OCI-LY7 (cell line): ENCODE data around the gene POU2F3. TPM values are rescaled to one million over a fixed set of nuclear protein-coding genes. Genes with fewer than 3 reads are reported as not detected.

Experiments
- BruUV-seq: library from RNA; stranded (reverse); fragments of 400-500 nt; replicated peaks from 2 replicates; lab custom pipeline; 2021; lab: Mats Ljungman, UMichigan
- CTCF ChIA-PET: fragments of 300-600 bp; sonication (Branson Sonifier 250); formaldehyde crosslinking; loops from one replicate; lab custom pipeline; 2022; ENCODE audit warnings: antibody characterized with exemption; ENCODE audit not compliant: unreplicated experiment; lab: Charles Lee
- POLR2A ChIA-PET: fragments of 300-600 bp; sonication (Branson Sonifier 250); formaldehyde crosslinking; loops from one replicate; lab custom pipeline; 2022; ENCODE audit warnings: antibody characterized with exemption; lab: Charles Lee
- DNase-seq: peaks from one replicate; pipeline ENCODE4 v3.0.0-alpha.2; 2015; ENCODE audit warnings: low spot score
- H2AFZ ChIP-seq: fragments of 200-600 bp; sonication (generic), shearing (Covaris generic); 2 replicates; pipeline ENCODE4 v1.6.1; 2014; ENCODE audit warnings: mild to moderate bottlenecking, antibody characterized with exemption, low read length, moderate library complexity
- H3K27ac ChIP-seq: fragments of 200-600 bp; sonication (generic); 2 replicates; pipeline ENCODE4 v1.5.1; 2014; ENCODE audit warnings: mixed run types, low read depth, mild to moderate bottlenecking, moderate library complexity, low read length, inconsistent platforms; ENCODE audit not compliant: poor library complexity, severe bottlenecking
- H3K36me3 ChIP-seq: fragments of 200-600 bp; sonication (generic); 2 replicates; pipeline ENCODE4 v1.6.1; 2014; ENCODE audit warnings: mild to moderate bottlenecking, antibody characterized with exemption, low read length, moderate library complexity, mixed read lengths; ENCODE audit not compliant: insufficient read depth
- H3K4me1 ChIP-seq: fragments of 200-600 bp; sonication (generic); 2 replicates; pipeline ENCODE4 v1.5.1; 2014; ENCODE audit warnings: mild to moderate bottlenecking, low read length; ENCODE audit not compliant: insufficient read depth, poor library complexity, severe bottlenecking
- H3K4me2 ChIP-seq: fragments of 200-600 bp; sonication (generic); 2 replicates; pipeline ENCODE4 v1.6.1; 2014; ENCODE audit warnings: mild to moderate bottlenecking, low read length
- H3K4me3 ChIP-seq: fragments of 200-600 bp; sonication (generic); 2 replicates; pipeline ENCODE4 v1.5.1; 2014; ENCODE audit warnings: mild to moderate bottlenecking, low read depth, low read length; ENCODE audit not compliant: poor library complexity, severe bottlenecking
- H3K79me2 ChIP-seq: fragments of 200-600 bp; sonication (generic); 2 replicates; pipeline ENCODE4 v1.6.1; 2016; ENCODE audit warnings: low read depth, mild to moderate bottlenecking, low read length, moderate library complexity, mixed read lengths; ENCODE audit not compliant: insufficient read depth
- H3K9me2 ChIP-seq: fragments of 200-600 bp; sonication (generic); 2 replicates; pipeline ENCODE4 v1.6.1; 2016; ENCODE audit warnings: mild to moderate bottlenecking, low read length, mixed read lengths; ENCODE audit not compliant: insufficient read depth
- H3K9me3 ChIP-seq: fragments of 200-600 bp; sonication (generic); 2 replicates; pipeline ENCODE4 v1.6.1; 2014; ENCODE audit warnings: mild to moderate bottlenecking, mixed run types, low read length, mixed read lengths
- H4K20me1 ChIP-seq: fragments of 200-600 bp; sonication (generic); 2 replicates; pipeline ENCODE4 v1.6.1; 2014; ENCODE audit warnings: mild to moderate bottlenecking, antibody characterized with exemption, low read length, moderate library complexity, mixed read lengths; ENCODE audit not compliant: insufficient read depth
- EZH2phosphoT487 ChIP-seq: fragments of 200-600 bp; sonication (generic); IDR thresholded peaks from 2 replicates; pipeline ENCODE4 v1.6.1; 2018; ENCODE audit warnings: low read depth, borderline replicate concordance, mild to moderate bottlenecking, mixed run types, antibody characterized with exemption, low read length, moderate library complexity, mixed read lengths
- intact Hi-C: fragments of 100-400 bp; cut with micrococcal nuclease; formaldehyde crosslinking; loops from one replicate; pipeline ENCODE4 v1.10.0; 2022; ENCODE audit not compliant: unreplicated experiment
- total RNA-seq, 2 experiments: library from RNA; depleted of rRNA in 1 of 2; stranded (reverse); fragments of >200 nt in 1 of 2; shearing (Covaris generic) in 1 of 2; gene quantifications; 2 replicates each; pipeline ENCODE4 v1.2.3, GENCODE V29; 2014 to 2022
- TF ChIP-seq, protein P1 (sequence below): fragments of 200-600 bp; sonication (generic); conservative IDR thresholded peaks from 2 replicates; pipeline ENCODE4 v1.5.1; 2014; ENCODE audit warnings: mild to moderate bottlenecking, antibody characterized with exemption, low read length, moderate library complexity, mixed read lengths

Gene POU2F3
- total RNA-seq, 2 experiments from 2014 or later, result 0.16 TPM; not detected in 1

GRCh38 chr11:120210626-120211521 is 29.1 kb upstream of the POU2F3 start, which contains the start of gene OAF:
Gene OAF, plus strand, starts transcription at chr11:120211032. Its CDS starts 248 bp downstream, at chr11:120211280.
- Histone ChIP-seq H3K4me3 (peak within 1 kb of the TSS; percentile 71), H2AFZ (peak within 1 kb of the TSS; percentile 97), H3K4me1 (peaks cover 14% of the 10 kb centered on the region), H3K9me2 (no peaks in the 10 kb centered on the region), H3K27ac (no peak within 1 kb of the TSS), H3K4me2 (peak within 1 kb of the TSS; percentile 88), H4K20me1 (no peaks in the 10 kb centered on the region), H3K9me3 (no peaks in the 10 kb centered on the region), H3K79me2 (no peaks in the 10 kb centered on the region), H3K36me3 (no peaks in the 10 kb centered on the region)
- POLR2A ChIA-PET, result no interaction called here
- CTCF ChIA-PET, result interaction anchor here (0.6 kb wide), 1 partner anchor 1581 kb away, joined by 3 read pairs; no protein-coding TSS in a partner anchor
- TF ChIP-seq, protein P1, sequence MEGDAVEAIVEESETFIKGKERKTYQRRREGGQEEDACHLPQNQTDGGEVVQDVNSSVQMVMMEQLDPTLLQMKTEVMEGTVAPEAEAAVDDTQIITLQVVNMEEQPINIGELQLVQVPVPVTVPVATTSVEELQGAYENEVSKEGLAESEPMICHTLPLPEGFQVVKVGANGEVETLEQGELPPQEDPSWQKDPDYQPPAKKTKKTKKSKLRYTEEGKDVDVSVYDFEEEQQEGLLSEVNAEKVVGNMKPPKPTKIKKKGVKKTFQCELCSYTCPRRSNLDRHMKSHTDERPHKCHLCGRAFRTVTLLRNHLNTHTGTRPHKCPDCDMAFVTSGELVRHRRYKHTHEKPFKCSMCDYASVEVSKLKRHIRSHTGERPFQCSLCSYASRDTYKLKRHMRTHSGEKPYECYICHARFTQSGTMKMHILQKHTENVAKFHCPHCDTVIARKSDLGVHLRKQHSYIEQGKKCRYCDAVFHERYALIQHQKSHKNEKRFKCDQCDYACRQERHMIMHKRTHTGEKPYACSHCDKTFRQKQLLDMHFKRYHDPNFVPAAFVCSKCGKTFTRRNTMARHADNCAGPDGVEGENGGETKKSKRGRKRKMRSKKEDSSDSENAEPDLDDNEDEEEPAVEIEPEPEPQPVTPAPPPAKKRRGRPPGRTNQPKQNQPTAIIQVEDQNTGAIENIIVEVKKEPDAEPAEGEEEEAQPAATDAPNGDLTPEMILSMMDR, result 0 out of 2 replicates have a peak, but pooled peaks have one; percentile 22
- no peak for TF ChIP-seq EZH2phosphoT487
- BruUV-seq, result no TSS peak
- DNase-seq, result peak; percentile 88
- intact Hi-C loops, result loop anchor here (2.0 kb wide), 1 partner anchor 482 kb away; the partner anchor contains the start of gene NECTIN1

DNA sequence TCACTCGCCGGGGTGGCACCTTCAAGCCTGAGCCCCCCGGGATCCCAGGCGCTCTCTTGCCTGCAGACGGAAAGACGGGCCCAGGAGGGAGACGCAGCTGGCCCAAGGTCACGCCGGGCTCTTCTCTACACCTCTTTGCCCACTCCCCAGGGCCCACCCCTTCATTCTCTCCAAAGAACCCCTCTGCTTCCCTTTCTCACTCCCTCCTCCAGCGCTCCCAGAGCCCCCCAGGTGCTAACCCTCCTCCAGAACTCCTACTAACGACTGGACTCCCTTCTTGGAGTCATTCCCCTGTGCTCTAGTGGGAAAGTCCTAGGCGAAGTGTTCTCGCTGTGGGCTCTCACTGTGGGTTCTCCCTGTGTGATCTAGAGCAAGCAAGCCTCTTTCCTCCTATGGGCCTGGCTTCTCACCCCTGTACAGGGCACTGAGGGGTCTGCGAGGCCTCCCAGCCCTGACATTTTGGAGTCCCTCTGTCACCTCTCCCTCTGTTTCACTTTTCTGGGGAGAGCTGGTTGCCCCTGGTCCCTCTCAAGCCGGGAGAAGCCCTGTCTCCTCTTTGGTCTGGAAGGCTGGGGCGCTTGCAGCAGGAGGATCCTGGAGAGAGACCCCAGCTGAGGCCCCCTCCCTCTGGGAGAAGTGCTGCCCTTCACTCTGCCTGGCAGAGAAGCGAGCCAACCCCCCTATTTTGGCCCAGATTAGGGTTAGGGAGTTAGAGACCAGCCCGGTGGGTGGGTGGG is 28.2 kb upstream of the POU2F3 start:
- no peaks in the 10 kb centered on the region for H3K9me2 ChIP-seq
- ChIA-PET CTCF (interaction anchor here (0.6 kb wide), 1 partner anchor 1580 kb away, joined by 3 read pairs; no protein-coding TSS in a partner anchor), POLR2A (no interaction called here)
- no peaks in the 10 kb centered on the region for H3K36me3 ChIP-seq
- H3K4me3 ChIP-seq, result peak overlapping the region; percentile 71
- peaks cover 14% of the 10 kb centered on the region for H3K4me1 ChIP-seq
- no peak for DNase-seq
- intact Hi-C loops, result loop anchor here (2.0 kb wide), 1 partner anchor 483 kb away; the partner anchor contains the start of gene NECTIN1
- H2AFZ ChIP-seq, result peak overlapping the region; percentile 28; the same call in 1 of the 2 replicates
- H4K20me1 ChIP-seq, result no peaks in the 10 kb centered on the region
- no peak for TF ChIP-seq EZH2phosphoT487
- TF ChIP-seq, protein P1, result no peak
- no peaks in the 10 kb centered on the region for H3K9me3 ChIP-seq
- no peaks in the 10 kb centered on the region for H3K79me2 ChIP-seq
- H3K27ac ChIP-seq, result no peak overlapping the region
- H3K4me2 ChIP-seq, result peak overlapping the region; percentile 88
- BruUV-seq, result no TSS peak
